ENCODE measurements around the gene L3MBTL3. TPM values are rescaled to one million over a fixed set of nuclear protein-coding genes. Genes with fewer than 3 reads are reported as not detected.

Gene L3MBTL3
- total and polyA plus RNA-seq, 12 donors = 0.77 to 4.0 (median 2.3) TPM

- Histone ChIP-seq H3K36me3 (no peaks in the 10 kb centered on the region), H3K4me1 (no peaks in the 10 kb centered on the region), H3K9me3 (no peaks in the 10 kb centered on the region), H3K27ac (no peak overlapping the region), H3K27me3 (peaks cover 0 to 15% (median 0%) of the 10 kb centered on the region in 7 donors), H3K4me3 (no peak overlapping the region)
- intact Hi-C loops (cut with DNase I) = no loop called here
- ATAC-seq (no peak), DNase-seq (no peak)
- TF ChIP-seq CTCF (IDR thresholded peaks at IDR 0.05) = no peak
- 60 to 63% methylated on average over 5 of the region's 5 CpGs for WGBS, 2 donors
These were observed 9.2 kb upstream of the L3MBTL3 start for GRCh38 chr6:130009146-130009545.

GRCh38 chr6:130010387-130010786 is 8.0 kb upstream of the L3MBTL3 start:
- Histone ChIP-seq H3K36me3 (no peaks in the 10 kb centered on the region), H3K4me3 (no peak overlapping the region), H3K27me3 (peaks cover 0 to 6% (median 0%) of the 10 kb centered on the region in 7 donors), H3K9me3 (no peaks in the 10 kb centered on the region), H3K27ac (no peak overlapping the region), H3K4me1 (no peaks in the 10 kb centered on the region)
- DNase-seq (no peak), ATAC-seq (no peak)
- WGBS, 2 donors = 91 to 96% methylated on average over 2 of the region's 2 CpGs
- TF ChIP-seq CTCF (IDR thresholded peaks at IDR 0.05) = no peak
- intact Hi-C loops (cut with DNase I) = loop anchor here in 4 of 10 donors (10.0 kb wide), 3 partner anchors 76 to 236 kb away; no protein-coding TSS in a partner anchor

GRCh38 chr6:130012728-130013127 is 5.7 kb upstream of the L3MBTL3 start:
- 92 to 94% methylated on average over 4 of the region's 4 CpGs for WGBS, 2 donors
- DNase-seq (no peak), ATAC-seq (no peak)
- Histone ChIP-seq H3K4me3 (no peak overlapping the region), H3K36me3 (no peaks in the 10 kb centered on the region), H3K4me1 (no peaks in the 10 kb centered on the region), H3K27ac (no peak overlapping the region), H3K9me3 (no peaks in the 10 kb centered on the region), H3K27me3 (no peaks in the 10 kb centered on the region)
- TF ChIP-seq CTCF (IDR thresholded peaks at IDR 0.05) = no peak
- intact Hi-C loops (cut with DNase I) = loop anchor here in 4 of 10 donors (10.0 kb wide), 3 partner anchors 78 to 238 kb away; no protein-coding TSS in a partner anchor

GRCh38 chr6:130018744-130019325 is 454 bp downstream of the L3MBTL3 start:
- H3K27ac ChIP-seq = peak overlapping the region in 7 of 10 donors; percentile 3 to 82 (median 55)
- 0 to 1% methylated on average over 36 to 54 of the region's 54 CpGs for WGBS, 2 donors

More at GRCh38 chr6:130018744-130019325, 454 bp downstream of the L3MBTL3 start:
- ATAC-seq (peak in 4 of 8 donors; percentile 3 to 13 (median 8)), DNase-seq (peak; percentile 7 to 15)
- TF ChIP-seq CTCF (IDR thresholded peaks at IDR 0.05) = no peak
- H3K9me3 ChIP-seq = no peaks in the 10 kb centered on the region
- H3K36me3 ChIP-seq = no peaks in the 10 kb centered on the region
- peak overlapping the region; percentile 67 to 94 (median 84) for H3K4me3 ChIP-seq
- intact Hi-C loops (cut with DNase I) = loop anchor here in 4 of 10 donors (10.0 kb wide), 3 partner anchors 84 to 244 kb away; no protein-coding TSS in a partner anchor
- no peaks in the 10 kb centered on the region for H3K27me3 ChIP-seq
- H3K4me1 ChIP-seq = peaks cover 0 to 13% (median 3%) of the 10 kb centered on the region in 9 donors
